Measurements from ENCODE around the gene TFEB.

Gene TFEB

DNA sequence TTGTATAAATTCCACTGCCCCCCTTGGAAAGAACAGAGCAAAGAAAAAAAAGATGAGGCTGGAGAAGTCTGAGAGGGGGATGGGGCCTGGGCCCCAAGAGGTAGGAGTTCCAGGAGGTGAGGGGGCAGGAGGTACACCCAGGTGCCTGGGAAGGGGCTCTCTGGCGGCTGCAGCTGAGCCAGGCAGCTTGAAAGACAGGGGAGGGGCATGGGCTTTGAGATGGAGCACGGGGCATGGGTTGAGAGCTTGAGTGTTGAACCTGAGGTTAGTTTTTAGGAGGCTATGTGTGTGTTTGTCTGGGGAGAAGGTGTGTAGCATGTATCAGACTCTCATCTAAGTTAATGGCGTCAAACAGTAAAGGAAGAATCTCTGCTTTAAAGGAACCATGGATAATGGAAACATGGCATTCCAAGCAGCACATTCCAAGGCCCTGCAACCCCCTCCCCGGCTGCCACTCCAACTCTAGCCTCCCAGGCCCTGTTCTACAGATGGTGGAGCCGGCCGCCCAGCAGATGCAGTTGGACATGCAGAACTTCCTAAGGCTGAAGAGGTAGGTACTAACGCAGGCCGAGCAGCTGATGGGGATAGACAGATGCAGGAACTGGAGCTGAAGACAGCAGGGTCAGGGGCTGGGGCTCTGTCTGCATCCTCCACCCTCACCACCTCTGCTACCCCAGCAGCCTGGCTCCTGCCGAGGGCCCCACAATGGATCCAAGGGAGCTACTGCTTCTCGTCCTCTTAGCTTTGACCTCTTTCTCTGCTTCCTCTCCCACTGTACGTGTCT lies 55.0 kb downstream of the TFEB start:
- DNase-seq (ENCODE audit: low spot score): no peak
- in situ Hi-C loops (cut with MboI; ENCODE audit: low pct_unique_long_range_greater_than_20kb, low sequenced_read_pairs, unreplicated experiment): no loop called here
- TF ChIP-seq, protein P1, sequence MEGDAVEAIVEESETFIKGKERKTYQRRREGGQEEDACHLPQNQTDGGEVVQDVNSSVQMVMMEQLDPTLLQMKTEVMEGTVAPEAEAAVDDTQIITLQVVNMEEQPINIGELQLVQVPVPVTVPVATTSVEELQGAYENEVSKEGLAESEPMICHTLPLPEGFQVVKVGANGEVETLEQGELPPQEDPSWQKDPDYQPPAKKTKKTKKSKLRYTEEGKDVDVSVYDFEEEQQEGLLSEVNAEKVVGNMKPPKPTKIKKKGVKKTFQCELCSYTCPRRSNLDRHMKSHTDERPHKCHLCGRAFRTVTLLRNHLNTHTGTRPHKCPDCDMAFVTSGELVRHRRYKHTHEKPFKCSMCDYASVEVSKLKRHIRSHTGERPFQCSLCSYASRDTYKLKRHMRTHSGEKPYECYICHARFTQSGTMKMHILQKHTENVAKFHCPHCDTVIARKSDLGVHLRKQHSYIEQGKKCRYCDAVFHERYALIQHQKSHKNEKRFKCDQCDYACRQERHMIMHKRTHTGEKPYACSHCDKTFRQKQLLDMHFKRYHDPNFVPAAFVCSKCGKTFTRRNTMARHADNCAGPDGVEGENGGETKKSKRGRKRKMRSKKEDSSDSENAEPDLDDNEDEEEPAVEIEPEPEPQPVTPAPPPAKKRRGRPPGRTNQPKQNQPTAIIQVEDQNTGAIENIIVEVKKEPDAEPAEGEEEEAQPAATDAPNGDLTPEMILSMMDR (IDR thresholded peaks at IDR 0.05; ENCODE audit: extremely low read depth, insufficient read depth, missing control alignments): no peak

DNA sequence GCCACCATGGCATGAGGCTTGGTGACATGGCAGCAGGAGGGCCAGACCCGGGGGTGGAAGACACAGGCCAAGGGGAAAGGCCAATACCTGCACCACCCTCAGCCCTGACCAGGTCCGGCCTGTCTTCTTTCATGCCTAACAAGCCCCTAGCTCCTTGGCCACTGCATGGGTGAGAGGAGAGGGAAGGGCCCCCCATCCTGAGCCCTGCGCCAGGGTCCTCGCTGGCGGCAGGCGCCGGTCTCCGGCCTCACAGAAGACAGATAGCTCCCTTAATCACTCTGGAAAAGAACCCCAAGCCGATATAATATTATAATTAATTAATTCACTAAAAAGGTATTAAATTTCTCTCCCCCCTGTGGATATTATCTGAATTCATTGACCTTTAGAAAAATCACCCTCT lies 55.7 kb downstream of the TFEB start:
- TF ChIP-seq, protein P1 (IDR thresholded peaks at IDR 0.05; ENCODE audit: extremely low read depth, insufficient read depth, missing control alignments): no peak
- in situ Hi-C loops (cut with MboI; ENCODE audit: low pct_unique_long_range_greater_than_20kb, low sequenced_read_pairs, unreplicated experiment): no loop called here
- DNase-seq (ENCODE audit: low spot score): no peak

DNA sequence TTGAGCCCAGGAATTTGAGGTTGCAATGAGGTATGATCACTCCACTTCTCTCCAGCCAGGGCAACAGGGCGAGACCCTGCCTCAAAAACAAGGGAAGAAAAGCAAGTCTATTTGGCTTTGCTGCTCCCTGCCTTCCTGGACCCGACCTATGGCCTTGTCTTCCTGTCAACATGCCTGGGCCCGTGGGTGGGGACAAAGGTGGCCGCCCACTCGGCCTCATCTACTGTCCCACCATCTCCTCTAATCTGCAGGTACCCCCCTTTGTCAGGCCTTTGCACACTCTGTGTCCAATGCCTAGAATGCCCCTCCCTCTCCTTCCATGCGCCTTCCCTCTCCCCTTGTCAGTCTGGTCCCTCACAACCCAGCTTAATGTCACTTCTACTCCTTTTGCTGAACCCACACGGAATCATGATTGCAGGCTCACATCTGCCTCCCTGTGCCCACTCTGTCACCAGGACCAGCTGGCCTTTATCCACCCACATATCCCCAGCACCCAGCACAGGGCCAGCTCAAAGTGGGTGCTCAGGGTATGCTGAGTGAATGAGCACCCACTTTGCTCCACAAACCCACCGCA lies 56.8 kb downstream of the TFEB start:
- in situ Hi-C loops (cut with MboI; ENCODE audit: low pct_unique_long_range_greater_than_20kb, low sequenced_read_pairs, unreplicated experiment): no loop called here
- TF ChIP-seq, protein P1 (IDR thresholded peaks at IDR 0.05; ENCODE audit: extremely low read depth, insufficient read depth, missing control alignments): no peak
- no peak for DNase-seq (ENCODE audit: low spot score)

DNA sequence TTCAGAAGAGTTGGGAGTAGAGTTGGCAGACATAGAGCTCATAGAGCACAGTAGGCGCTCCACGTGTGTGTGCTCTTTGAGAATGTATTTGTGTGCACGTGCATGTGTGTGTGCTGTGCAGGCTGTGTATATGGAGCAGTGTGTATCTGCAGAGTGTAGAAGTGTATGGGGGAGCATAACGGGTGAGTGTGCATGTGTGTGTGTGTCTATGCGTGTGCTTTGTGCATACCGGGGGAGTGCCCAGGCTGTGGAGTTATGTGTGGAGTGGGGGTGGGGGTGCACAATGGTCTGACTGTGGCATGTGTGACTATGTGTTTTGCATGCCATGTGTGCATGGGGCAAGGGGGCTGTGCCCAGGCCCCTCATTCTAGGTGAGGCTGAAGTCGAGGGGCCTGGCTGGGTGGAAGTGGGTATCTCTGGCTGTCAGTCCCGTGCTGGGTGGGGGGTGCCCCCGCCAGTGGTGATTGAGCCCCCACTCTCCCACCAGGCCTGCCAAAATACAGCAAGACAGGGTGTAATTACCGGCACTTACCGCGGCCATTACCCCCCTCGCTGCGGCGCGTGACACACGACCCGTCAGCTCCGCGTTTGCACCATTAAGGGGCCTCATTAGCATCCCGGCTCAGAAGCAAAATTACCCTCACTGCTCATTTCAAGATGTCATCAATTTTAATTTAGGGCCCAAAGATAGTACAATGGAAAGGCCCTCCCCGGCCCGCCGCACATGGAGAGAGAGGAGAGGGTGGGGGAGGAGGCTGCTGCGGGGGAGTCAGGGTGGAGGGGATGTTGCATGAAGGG lies 58.1 kb downstream of the TFEB start:
- DNase-seq (ENCODE audit: low spot score): no peak
- TF ChIP-seq, protein P1 (IDR thresholded peaks at IDR 0.05; ENCODE audit: extremely low read depth, insufficient read depth, missing control alignments): no peak
- in situ Hi-C loops (cut with MboI; ENCODE audit: low pct_unique_long_range_greater_than_20kb, low sequenced_read_pairs, unreplicated experiment): no loop called here

DNA sequence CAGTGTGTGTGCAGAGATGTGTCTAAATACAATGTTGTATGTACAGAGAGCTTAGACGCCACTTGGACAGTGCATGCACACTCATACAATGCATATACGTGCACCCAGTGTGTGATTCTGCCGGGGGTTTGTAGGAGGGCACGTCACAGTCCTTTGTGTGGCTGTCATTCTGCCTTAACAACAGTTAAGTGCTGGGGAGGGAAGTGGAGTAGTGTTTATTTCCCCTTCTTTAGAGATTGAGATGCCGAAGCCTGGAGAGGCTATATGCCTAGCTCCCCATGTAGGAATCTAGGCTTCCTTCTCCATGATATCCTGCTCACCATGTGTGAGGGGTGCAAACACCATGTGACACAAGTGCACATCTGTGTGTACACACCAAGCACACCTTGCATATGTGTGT lies 59.0 kb downstream of the TFEB start:
- TF ChIP-seq, protein P1 (IDR thresholded peaks at IDR 0.05; ENCODE audit: extremely low read depth, insufficient read depth, missing control alignments): no peak
- DNase-seq (ENCODE audit: low spot score): no peak
- in situ Hi-C loops (cut with MboI; ENCODE audit: low pct_unique_long_range_greater_than_20kb, low sequenced_read_pairs, unreplicated experiment): no loop called here

DNA sequence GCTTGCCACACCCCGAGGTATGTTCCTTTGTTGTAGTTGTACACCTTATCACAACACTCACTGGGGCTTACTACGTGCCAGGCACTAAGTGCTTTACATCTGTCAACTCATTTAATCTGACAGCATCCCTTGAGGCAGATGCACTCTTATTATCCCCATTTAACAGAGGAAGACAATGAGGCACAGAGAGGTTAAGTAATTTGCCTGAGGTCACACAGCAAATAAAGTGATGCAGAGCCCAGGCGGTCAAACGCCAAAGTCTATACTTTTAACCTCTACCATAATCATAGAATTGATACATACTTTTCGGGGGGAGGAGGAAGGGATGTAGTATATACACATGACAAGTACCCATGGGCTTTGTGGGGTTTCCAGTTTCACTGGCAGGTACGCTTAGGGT lies 59.4 kb downstream of the TFEB start:
- no peak for DNase-seq (ENCODE audit: low spot score)
- in situ Hi-C loops (cut with MboI; ENCODE audit: low pct_unique_long_range_greater_than_20kb, low sequenced_read_pairs, unreplicated experiment): no loop called here
- TF ChIP-seq, protein P1 (IDR thresholded peaks at IDR 0.05; ENCODE audit: extremely low read depth, insufficient read depth, missing control alignments): no peak

Data from GM13977 (cell line).